NCI-H2029 treated with DMSO at 0.1 percent for 48 hours (cell line): ENCODE measurements around the gene SPNS1.

Experiments used
- DNase-seq: peaks from one replicate; lab custom pipeline; 2025; lab: John Stamatoyannopoulos, UW

Gene SPNS1

GRCh38 chr16:29025735-29026134, 51.2 kb downstream of the SPNS1 start:
- DNase-seq: no peak

GRCh38 chr16:29028457-29029167, 54.0 kb downstream of the SPNS1 start:
- DNase-seq: no peak

- DNase-seq: no peak
These were observed 54.8 kb downstream of the SPNS1 start for GRCh38 chr16:29029168-29029994.

GRCh38 chr16:29030086-29030840, 55.7 kb downstream of the SPNS1 start:
- DNase-seq: no peak
